Prostate gland (tissue), 2 donors: ENCODE measurements around the gene CRTC1.

Experiments used
- CTCF ChIP-seq, 4 experiments: fragments of 200-600 bp in 2 of 4; fragments of 450-650 bp in 2 of 4; sonication (generic) in 2 of 4; IDR thresholded peaks; 1 replicate in 3 of 4; 2 replicates in 1 of 4; pipeline ENCODE4 v1.5.1; 2016 to 2019; ENCODE audit warnings: antibody characterized with exemption in 4 of 4, mild to moderate bottlenecking in 2 of 4, moderate library complexity in 2 of 4
- POLR2A ChIP-seq: fragments of 450-650 bp; IDR thresholded peaks from one replicate; pipeline ENCODE4 v1.6.1; 2016; ENCODE audit warnings: antibody characterized with exemption, mild to moderate bottlenecking

DNA sequence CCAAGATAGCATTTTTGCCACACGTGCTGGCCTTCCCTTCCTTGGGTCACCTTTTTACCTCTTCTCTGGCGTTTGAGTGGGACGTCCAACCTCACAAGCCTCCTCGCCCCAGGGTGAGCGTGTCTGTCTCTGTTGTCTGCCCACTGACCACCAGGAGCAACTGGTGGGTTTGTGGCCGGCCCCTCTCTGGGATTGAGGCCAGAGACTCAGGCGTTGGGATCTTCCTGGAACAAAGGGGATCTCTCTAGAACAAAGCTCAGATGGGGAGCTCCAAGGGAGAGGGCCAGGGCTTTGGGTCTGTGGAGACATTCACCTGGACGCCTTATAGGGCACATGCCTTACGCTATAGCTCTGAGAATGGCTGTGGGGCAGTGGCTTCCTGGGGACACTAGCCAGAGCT is 90.2 kb downstream of the CRTC1 start:
- no peak for TF ChIP-seq CTCF (IDR thresholded peaks at IDR 0.05)
- TF ChIP-seq POLR2A: no peak
